Measurements from ENCODE around the gene MC1R. TPM values are rescaled to one million over a fixed set of nuclear protein-coding genes. Genes with fewer than 3 reads are reported as not detected.

MC1R gene
- total and polyA plus RNA-seq, 2 donors from 2014 or later = 2.1 to 13.5 TPM

DNA sequence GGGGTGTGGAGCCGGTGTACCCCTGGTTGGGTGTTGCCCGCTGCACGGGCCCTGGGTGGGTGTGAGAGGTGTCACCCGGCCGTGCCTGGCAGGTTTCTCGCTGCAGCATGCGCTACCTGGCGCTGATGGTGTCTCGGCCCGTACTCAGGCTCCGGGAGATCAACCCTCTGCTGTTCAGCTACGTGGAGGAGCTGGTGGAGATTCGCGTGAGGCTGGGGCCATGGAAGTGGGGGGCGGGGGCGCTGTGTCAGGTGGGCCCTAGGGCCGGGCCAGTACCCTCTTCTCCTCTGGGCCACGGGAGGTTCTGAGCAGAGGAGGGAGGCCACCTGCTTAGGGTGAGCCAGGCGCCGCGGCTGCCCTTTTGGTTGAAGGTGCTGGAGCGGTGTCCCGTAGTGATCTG is 43.3 kb downstream of the MC1R start:
- Histone ChIP-seq H3K4me3 (ENCODE audit: low read length in 3 of 3) (no peak overlapping the region), H3K4me1 (ENCODE audit: control insufficient read depth in 2 of 3, insufficient read depth in 2 of 3, low read depth in 1 of 3, low read length in 3 of 3) (no peaks in the 10 kb centered on the region), H3K9ac (ENCODE audit: low read length in 3 of 3) (no peak overlapping the region), H3K36me3 (ENCODE audit: control insufficient read depth in 2 of 3, insufficient read depth in 3 of 3, low read length in 3 of 3) (peaks cover 0 to 8% (median 6%) of the 10 kb centered on the region in 3 donors), H3K27ac (ENCODE audit: low read depth in 2 of 2, low read length in 2 of 2) (no peak overlapping the region), H3K9me3 (ENCODE audit: control insufficient read depth in 2 of 3, insufficient read depth in 1 of 3, low read length in 3 of 3) (no peaks in the 10 kb centered on the region), H3K27me3 (ENCODE audit: control insufficient read depth, insufficient read depth, low read length) (no peaks in the 10 kb centered on the region)
- FAIRE-seq (no peak), DNase-seq (no peak)
- intact Hi-C loops (cut with DNase I) = no loop called here
- TF ChIP-seq CTCF (IDR thresholded peaks at IDR 0.05; ENCODE audit: borderline replicate concordance, extremely low read depth, insufficient read depth) = no peak

DNA sequence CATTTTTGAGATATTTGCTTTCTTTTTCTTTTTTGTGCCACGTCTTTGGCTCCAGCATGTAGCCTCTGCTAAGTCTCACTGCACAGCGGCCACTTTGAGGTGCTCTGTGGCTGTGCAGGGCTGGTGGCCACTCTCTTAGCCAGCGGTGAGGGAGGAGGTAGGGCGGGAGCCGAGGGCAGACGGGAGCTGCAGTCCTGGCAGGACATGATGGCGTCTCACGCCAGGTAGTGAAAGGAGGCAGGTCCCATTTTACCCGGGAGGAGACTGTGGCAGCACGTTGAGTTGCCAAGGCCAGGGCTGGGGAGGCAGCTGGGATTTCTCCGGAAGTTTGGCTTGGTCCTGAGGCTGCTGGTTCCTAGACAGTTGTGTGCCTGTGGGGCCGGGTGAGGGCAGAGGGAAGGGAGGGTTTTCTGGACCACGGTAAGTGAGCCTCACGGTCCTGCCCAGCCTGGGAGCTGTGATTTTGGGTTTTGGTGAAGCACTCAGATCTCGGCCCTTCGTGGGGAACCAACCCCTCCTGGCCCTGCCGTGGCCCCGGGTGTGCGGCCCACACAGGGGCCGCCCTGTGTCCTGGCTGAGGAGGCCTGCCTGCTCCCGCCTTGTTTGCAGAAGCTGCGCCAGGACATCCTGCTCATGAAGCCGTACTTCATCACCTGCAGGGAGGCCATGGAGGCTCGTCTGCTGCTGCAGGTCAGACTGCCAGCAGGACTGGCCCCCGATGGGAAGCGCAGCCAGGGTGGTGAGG is 44.3 kb downstream of the MC1R start:
- FAIRE-seq (no peak), DNase-seq (no peak)
- no peaks in the 10 kb centered on the region for H3K4me1 ChIP-seq (ENCODE audit: control insufficient read depth in 2 of 3, insufficient read depth in 2 of 3, low read depth in 1 of 3, low read length in 3 of 3)
- H3K36me3 ChIP-seq (ENCODE audit: control insufficient read depth in 2 of 3, insufficient read depth in 3 of 3, low read length in 3 of 3) = peaks cover 0 to 8% (median 4%) of the 10 kb centered on the region in 3 donors
- TF ChIP-seq CTCF (IDR thresholded peaks at IDR 0.05; ENCODE audit: borderline replicate concordance, extremely low read depth, insufficient read depth) = no peak
- intact Hi-C loops (cut with DNase I) = no loop called here
- no peak overlapping the region for H3K27ac ChIP-seq (ENCODE audit: low read depth in 2 of 2, low read length in 2 of 2)
- H3K4me3 ChIP-seq (ENCODE audit: low read length in 3 of 3) = no peak overlapping the region
- no peak overlapping the region for H3K9ac ChIP-seq (ENCODE audit: low read length in 3 of 3)
- H3K27me3 ChIP-seq (ENCODE audit: control insufficient read depth, insufficient read depth, low read length) = no peaks in the 10 kb centered on the region
- H3K9me3 ChIP-seq (ENCODE audit: control insufficient read depth in 2 of 3, insufficient read depth in 1 of 3, low read length in 3 of 3) = no peaks in the 10 kb centered on the region

GRCh38 chr16:89964201-89964600 is 45.5 kb downstream of the MC1R start:
- Histone ChIP-seq H3K9ac (ENCODE audit: low read length in 3 of 3) (no peak overlapping the region), H3K4me3 (ENCODE audit: low read length in 3 of 3) (no peak overlapping the region), H3K27me3 (ENCODE audit: control insufficient read depth, insufficient read depth, low read length) (no peaks in the 10 kb centered on the region), H3K9me3 (ENCODE audit: control insufficient read depth in 2 of 3, insufficient read depth in 1 of 3, low read length in 3 of 3) (no peaks in the 10 kb centered on the region), H3K27ac (ENCODE audit: low read depth in 2 of 2, low read length in 2 of 2) (no peak overlapping the region), H3K36me3 (ENCODE audit: control insufficient read depth in 2 of 3, insufficient read depth in 3 of 3, low read length in 3 of 3) (peaks cover 0 to 2% (median 0%) of the 10 kb centered on the region in 3 donors), H3K4me1 (ENCODE audit: control insufficient read depth in 2 of 3, insufficient read depth in 2 of 3, low read depth in 1 of 3, low read length in 3 of 3) (no peaks in the 10 kb centered on the region)
- no peak for DNase-seq
- FAIRE-seq = no peak
- intact Hi-C loops (cut with DNase I) = no loop called here
- TF ChIP-seq CTCF (IDR thresholded peaks at IDR 0.05; ENCODE audit: borderline replicate concordance, extremely low read depth, insufficient read depth) = no peak
